Caki2 (cell line): ENCODE results near the gene BRINP3. TPM values are rescaled to one million over a fixed set of nuclear protein-coding genes. Genes with fewer than 3 reads are reported as not detected.
"Not testable (repeated sequence)": the region's sequence is repeated elsewhere in the genome, so short reads cannot be mapped to it uniquely, and the experiment has no call there.

Experiments
- DNase-seq: peaks from one replicate; pipeline ENCODE4 v3.0.0-alpha.2; 2015; ENCODE audit warnings: low read depth
- in situ Hi-C: cut with HindIII; loops from 2 replicates; pipeline ENCODE4 v1.10.0; 2016; ENCODE audit warnings: low sequenced_read_pairs, low pct_unique_long_range_greater_than_20kb, mixed read lengths
- total RNA-seq: library from RNA; depleted of rRNA; stranded (reverse); fragments of >200 nt; shearing (Covaris generic); gene quantifications from 2 replicates; pipeline ENCODE4 v1.2.3, GENCODE V29; 2014; ENCODE audit warnings: low replicate concordance; rRNA removed

Gene BRINP3
- not detected in 2 replicates for total RNA-seq

DNA sequence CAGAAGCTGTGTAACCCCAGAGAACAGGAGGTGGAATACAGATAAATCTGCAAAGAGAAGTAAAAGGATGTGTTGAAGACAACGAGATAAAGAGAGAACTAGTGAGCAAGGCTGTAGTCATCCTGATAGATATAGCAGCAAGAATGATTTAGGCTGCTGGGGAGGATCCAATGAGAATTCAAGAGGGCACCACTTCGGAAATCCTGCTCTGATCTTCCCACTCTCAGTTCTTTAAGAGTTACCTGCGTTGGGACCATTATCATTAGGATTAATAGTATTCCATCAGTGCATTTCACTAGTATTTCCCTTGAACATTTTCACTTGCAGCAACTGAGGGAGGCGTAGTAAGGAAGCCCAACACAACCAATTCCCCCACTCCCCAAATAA, at the start of gene BRINP3:
Gene BRINP3 (minus strand): TSS at position 103 of the 387 bp plus-strand sequence.
- DNase-seq, result no peak
- in situ Hi-C loops, result no loop called here

DNA sequence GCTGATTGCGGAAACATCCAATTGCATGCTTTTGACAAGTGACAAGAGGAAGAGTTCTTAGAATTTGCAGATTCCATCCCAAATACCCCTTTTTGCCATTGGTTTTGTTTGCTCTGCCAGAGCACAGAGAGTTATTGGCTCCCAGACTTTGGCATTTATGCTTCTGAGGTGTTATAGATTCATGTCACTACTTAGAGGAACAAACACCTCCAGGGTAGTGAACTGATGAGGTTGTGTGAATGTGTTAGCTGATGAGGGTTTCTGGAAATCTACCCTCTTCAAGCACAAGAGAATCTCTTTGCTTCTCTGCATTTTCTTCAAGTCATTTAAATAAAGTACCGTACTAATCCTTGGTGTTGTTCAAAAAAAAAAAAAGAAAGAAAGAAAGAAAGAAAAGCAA, 33.9 kb upstream of the BRINP3 start:
- in situ Hi-C loops, result no loop called here
- DNase-seq, result no peak

DNA sequence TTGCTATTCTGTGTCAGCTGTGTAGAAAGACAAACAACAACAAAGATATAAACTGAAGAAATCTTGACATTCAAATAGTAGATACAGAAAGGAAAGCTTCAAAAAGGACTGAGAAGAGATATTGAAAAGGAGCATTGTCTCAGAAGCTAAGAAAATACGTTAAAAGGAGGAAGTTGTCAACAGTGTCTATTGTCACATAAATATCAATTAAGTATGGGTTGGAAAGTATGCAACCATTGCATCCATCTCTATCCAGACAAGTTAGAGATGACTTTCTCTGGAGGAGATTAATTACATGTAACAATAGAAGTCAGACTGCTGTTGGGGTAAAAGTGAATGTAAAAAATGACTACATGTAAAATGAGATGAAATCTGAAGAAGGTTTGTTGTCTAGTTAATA, 29.7 kb upstream of the BRINP3 start:
- in situ Hi-C loops, result no loop called here

DNA sequence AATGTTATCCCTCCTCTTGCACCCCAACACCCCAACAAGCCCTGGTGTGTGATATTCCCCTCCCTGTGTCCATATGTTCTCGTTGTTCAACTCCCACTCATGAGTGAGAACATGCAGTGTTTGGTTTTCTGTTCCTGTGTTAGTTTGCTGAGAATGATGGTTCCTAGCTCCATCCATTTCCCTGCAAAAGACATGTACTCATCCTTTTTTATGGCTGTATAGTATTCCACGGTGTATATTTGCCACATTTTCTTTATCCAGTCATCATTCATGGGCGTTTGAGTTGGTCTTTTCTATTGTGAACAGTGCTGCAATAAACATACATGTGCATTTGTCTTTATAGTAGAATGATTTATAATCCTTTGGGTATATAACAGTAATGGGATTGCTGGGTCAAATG, 26.9 kb upstream of the BRINP3 start:
- in situ Hi-C loops, DNase-seq: not testable (repeated sequence)

More for the DNA sequence above, 29.7 kb upstream of the BRINP3 start:
- DNase-seq, result no peak

DNA sequence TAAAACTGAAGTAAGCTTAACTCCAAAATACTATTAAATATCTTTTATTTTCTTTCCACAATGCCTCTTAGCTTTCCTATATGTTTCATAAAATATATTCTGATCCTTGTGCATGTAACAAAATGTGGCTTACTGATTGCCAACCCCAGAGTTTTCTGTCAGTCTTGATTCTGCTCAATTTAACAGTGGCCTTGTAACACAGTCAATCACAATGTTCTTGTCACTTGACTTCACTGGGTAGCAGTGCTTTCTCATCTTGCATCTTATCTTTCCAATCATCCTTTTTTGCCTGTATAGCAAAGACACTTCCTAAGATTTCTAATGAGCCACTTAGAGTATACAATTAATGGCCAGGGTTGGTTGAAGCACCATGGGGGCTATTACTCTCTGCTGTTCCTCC, 19.9 kb upstream of the BRINP3 start:
- no peak for DNase-seq
- in situ Hi-C loops, result no loop called here

DNA sequence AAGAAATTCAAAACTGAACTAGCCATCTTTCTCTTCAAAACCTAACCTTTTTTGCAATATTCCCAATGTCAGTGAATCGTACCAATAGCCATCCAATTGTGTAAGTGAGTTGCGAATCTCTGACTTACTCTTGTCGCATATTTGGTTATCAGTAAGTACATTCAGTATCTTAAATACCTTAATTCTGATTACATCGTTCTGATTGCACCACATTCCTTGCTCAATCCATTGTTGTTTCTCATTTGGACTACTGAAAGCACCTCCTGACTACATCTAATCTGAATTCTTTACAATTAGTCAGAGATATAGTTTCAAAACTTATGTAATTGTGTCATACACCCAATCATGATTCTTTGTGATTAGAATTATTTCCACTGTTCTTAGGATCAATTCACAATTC, 16.8 kb upstream of the BRINP3 start:
- in situ Hi-C loops, result no loop called here
- no peak for DNase-seq

DNA sequence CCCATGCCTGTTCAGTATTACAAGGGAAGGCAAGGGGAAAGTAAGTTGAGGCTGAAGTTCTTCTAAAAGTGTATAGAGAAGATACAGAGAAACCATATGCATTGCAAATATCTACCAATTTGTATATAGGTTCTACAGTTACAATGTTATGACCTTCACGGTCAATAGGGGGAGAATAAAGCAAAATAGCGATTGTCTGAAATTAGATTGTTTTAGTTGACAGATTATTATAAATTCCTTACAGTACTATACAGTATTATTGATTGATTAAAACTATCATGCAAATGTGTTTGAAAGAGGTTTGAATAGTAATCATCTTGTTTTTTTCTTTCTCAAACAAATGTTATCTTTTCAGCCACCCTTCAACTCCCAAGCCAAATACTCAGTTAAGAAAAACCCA, 13.7 kb upstream of the BRINP3 start:
- no peak for DNase-seq
- in situ Hi-C loops, result no loop called here

DNA sequence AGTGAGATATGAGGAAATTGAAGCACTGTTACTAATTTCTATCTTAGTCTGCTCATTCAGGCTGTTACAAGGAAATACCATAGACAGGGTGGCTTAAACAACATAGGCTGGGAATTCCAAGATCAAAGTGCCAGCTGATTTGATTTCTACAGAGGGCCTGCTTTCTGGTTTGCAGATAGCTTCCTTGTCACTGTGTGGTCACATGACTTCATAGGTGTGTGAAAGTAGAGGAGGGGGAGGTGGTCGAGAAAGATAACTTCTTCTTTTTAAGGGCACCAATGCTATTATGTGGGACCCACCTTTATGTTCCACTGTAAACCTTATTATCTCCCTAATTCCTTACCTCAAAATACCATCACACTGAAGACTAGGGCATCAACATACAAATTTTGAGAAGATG, 6.4 kb upstream of the BRINP3 start:
- in situ Hi-C loops, result no loop called here
- DNase-seq, result no peak

DNA sequence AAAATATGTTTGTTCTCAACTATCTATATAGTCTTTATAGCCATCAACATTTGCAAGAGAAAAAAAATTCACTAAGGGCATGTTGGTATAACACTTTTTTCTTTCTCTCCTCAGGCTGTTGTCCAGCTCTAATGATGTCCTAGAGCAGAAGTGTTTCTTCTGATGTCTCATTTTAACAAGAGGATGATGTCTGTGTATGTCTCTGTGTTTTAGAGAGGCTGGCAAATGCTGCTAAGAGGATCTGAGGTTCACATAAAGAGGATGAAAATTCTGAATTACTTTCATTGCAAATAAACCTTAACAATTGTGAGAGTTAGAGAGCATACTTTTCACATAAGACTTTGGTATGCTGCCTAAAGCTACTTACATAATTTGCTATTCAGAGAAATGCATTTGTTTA, 2.6 kb upstream of the BRINP3 start:
- in situ Hi-C loops, result no loop called here
- no peak for DNase-seq

DNA sequence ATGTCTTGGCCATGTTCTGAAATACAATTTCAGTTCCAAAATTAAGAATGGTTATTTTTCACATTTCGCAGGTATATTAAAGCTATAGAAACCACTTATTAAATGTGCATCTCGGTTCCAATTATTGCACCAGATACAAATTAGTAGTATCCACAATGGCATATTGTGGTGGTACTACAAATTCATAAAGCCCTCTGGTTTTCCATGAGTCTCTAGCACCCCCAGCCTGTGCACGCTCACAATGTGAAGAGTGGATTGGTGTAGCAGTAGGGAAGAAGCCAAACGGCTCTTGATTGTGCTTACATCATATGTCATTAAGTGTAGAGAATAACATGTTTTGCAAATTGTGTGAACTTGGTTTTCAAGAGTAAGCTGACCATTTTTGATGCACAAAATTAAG, 1.9 kb upstream of the BRINP3 start:
- in situ Hi-C loops, result no loop called here
- no peak for DNase-seq

DNA sequence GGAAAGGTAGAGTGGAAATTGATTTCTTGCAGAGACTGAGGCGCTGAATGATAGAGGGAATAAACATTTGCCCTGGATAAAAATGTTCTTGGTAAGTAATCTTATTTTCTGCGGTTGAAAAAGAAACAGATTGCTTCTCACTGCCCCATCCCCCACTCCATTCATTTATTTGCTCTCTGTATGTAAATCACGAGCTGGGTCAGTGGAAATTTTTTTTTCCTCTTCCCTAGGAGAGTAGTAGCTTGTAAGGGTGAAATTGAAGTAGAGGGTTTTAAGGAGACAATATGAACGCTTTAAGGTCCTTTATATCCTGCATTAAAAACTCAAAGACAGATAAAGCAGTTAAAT, 1.4 kb upstream of the BRINP3 start:
- DNase-seq, result no peak
- in situ Hi-C loops, result no loop called here

DNA sequence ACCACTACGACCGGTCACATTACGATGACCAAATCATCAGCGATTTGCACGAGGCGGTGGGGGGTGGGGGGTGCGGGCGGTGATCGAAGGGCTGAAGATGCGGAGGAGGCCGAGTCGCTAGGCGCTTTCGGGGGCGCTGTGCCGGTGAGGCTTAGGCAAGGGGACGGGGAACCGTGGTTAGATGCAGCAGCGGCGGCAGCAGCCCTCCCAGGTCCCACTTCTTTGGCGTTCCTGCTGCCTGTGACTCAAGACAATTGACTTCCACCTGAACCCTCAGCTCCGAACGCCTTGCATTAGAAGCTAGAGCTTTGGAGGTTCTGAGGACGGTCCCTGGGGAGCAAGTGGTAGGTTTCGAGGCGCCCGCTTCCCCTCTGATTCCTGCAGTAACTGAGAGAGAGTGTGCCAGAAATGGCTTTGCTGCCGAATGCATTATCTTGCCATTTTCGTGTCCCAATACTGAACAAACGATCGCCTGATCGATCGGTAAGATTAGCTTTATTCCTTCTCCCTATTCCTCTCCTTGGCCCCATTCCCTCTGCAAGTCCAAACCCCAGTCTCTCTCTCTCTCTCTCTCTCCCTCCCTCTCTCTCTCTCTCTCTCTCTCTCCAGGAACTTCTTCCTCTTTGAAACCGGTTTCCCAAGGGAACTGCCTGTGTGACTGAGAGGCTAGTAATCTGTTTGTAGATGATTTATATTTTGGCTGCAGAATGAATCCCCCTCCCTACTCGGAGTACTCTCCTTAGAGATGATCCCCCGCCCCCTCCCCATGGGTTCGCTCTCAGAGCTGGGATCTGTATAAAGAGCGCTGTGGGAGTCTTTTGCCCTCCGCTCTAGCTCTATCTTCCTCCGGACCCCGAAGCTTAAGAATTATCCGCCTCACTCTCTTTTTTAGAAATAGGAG, 735 bp upstream of the BRINP3 start:
- no peak for DNase-seq
- in situ Hi-C loops, result no loop called here

DNA sequence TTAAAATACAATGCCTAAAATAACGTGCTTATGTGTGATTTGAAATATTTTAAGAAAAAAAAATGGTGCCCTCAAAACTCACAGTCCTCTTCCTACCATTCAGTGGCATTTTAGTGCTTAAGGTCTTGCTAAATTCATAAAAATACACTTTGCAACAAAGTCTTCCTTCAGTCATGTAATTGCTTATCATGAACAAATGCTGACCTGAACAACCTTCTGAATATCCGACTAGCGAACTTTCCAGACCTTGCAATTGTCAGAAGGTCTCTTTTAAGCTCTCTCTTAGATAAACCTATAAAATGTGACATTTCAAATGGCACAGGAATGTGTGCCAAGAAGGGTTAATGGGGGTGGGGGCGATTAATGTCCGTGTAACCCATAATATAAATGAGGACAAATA, 858 bp downstream of the BRINP3 start:
- in situ Hi-C loops, result no loop called here
- no peak for DNase-seq

DNA sequence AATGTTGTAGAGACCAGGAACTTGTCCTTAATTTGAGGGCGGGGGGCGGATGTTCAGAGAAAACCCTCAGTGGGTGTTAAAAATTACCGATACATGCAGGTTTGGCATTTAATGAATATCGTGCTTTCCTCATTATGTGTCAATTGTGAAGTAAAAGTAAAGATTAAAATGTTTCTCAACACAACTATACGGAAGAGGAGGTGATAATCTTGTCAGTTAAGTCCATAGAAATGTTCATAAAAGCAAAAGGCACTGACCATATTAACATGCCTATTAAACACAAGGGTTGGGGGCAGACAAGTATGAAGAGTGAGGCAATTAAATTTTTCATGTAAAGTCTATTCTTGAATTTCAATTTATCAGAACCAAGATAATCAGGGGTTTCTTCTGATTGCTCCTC, 1.3 kb downstream of the BRINP3 start:
- no peak for DNase-seq
- in situ Hi-C loops, result no loop called here

DNA sequence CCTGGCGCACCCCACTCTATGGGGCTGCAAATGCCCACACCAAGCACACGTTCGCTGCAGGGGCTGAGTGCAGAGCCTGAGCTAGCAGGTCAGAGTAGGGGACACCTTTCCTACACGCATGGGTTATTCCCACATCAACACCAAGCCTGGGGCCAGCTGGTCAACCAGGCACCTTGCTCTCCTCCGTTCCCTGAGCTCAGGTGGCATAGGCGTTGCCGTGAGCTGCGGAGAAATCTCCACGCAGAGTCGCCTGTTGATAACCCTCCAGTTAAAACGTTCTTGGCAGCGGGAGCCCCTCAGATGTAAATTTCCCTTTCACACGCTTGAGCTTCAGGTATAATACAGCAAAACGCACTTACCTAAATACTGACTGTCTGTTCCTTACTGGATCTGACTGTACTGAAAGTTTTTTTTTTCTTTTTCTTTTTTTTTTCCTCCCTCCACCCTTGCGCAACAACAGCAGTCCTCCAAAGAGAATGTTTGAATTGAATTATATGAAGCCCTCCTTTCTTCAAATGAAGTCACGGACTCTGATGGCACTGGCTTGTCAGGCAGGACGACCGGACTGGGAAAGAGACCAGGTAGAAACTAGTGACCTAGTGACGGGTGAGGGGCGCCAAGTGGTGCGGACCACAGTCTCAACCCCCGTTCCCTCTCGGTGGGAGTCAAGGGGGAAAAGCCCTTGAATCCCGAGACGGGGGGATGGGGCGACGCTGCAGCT, 2.1 kb downstream of the BRINP3 start:
- no peak for DNase-seq

DNA sequence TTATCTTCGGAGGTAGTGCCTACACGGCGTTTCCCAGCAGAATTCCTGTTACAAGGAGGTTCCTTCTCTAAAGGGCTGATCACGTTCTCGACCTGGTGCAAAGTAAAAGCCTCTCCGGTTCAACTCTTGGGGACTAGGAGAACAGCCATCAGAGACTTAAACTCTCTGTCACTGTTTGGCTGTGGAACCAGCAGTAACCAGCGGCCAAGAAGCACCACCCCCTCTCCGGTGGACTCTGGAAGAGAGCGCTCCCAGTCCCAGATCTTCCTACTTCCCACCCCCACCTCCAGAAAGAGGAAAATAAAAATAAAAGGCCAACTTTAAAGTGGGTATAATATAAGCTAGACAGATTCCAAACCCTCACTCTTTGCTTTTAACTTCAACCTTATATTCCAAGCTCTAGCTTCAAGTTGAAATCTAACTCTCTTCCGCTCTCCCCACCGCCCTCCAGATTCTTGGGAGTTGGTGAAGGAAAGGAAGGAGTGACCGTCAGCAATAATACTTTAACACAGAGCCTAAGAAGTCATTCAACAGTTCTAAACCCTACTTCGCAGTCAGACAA, 2.9 kb downstream of the BRINP3 start:
- no peak for DNase-seq
- in situ Hi-C loops, result no loop called here

More for the DNA sequence above, 2.1 kb downstream of the BRINP3 start:
- in situ Hi-C loops, result no loop called here

DNA sequence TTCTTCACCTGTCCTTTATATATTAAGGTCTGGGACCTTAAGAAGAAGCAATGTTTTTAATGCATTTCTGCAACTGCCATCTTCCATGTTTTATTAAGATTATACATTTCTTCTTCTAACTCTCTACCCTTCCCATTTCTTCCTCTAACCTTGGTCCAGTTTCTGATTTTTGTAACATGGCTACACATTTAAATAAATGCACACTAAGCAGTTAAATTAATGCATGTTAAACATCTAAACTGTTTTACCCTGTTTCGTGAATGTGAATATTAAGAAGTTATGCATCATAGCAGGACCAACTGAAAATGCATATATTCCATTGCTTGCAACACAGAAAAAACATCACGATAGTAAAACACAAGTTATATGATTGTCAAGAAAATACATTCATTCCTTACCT, 3.7 kb downstream of the BRINP3 start:
- in situ Hi-C loops, result no loop called here
- DNase-seq, result no peak

DNA sequence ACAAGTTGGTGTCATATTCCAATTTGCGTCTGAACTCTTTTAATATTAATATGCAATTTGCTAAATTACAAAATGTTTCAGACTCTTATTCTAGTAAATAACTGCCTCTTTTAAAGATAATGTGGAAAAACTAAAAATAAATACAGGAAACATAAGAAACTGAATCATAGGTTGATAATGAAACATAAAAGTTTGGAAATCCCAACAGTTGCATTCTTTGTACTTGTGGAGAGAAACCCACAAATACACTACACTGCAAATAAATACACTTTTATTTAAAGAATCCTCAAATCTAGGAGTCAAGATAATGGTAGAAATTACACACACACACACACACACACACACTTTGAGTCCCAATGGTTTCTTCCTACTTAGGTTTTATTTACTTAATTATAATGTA, 5.2 kb downstream of the BRINP3 start:
- DNase-seq, result no peak
- in situ Hi-C loops, result no loop called here

DNA sequence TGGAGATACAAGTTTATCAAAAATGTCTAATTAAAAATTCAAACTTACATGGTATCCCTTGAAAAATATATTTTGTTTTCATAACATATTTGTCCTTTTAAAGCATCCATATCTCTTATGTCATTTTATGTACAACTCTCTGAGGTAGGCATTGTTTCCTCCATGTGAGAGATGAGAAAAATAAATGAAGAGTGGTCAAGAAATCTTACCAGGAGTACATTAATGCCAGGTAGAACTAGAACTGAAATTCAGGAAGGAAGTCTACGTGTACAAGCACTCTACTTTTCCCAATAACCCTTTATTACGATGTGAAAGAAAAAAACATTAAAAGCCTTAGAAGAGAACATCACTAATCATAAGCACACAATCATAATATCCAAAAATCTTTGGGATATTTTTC, 5.6 kb downstream of the BRINP3 start:
- no peak for DNase-seq
- in situ Hi-C loops, result no loop called here
